ENCODE data around the gene MAD1L1. TPM values are rescaled to one million over a fixed set of nuclear protein-coding genes. Genes with fewer than 3 reads are reported as not detected.
A peak's percentile ranks its signal among the peaks of the same experiment; 100 is the strongest.
"Not testable (repeated sequence)": the region's sequence is repeated elsewhere in the genome, so short reads cannot be mapped to it uniquely, and the experiment has no call there.

The MAD1L1 gene
- total and polyA plus RNA-seq, 3 donors from 2014 or later, result 63.1 to 149 (median 94.6) TPM

GRCh38 chr7:1829111-1829510 lies 403.6 kb downstream of the MAD1L1 start:
- DNase-seq, result peak; percentile 10

GRCh38 chr7:1828170-1828569 lies 404.6 kb downstream of the MAD1L1 start:
- H3K4me1 ChIP-seq; H3K27me3 ChIP-seq; H3K4me3 ChIP-seq; H3K9me3 ChIP-seq; DNase-seq; H3K36me3 ChIP-seq (ENCODE audit: low read depth, missing control alignments); intact Hi-C loops (cut with DNase I; ENCODE audit: low total_unique reads); H3K27ac ChIP-seq: not testable (repeated sequence)
- WGBS, 2 donors, result 95 to 98% methylated on average over 8 to 16 of the region's 16 CpGs

More at GRCh38 chr7:1829111-1829510, 403.6 kb downstream of the MAD1L1 start:
- intact Hi-C loops (cut with DNase I; ENCODE audit: low total_unique reads), result no loop called here
- no peaks in the 10 kb centered on the region for H3K4me1 ChIP-seq
- H3K27me3 ChIP-seq, result no peaks in the 10 kb centered on the region
- no peak for TF ChIP-seq POLR2A (IDR thresholded peaks at IDR 0.05)
- no peak for TF ChIP-seq CTCF (IDR thresholded peaks at IDR 0.05)
- no peak overlapping the region for H3K4me3 ChIP-seq
- WGBS, 2 donors, result 93 to 96% methylated on average over 7 to 22 of the region's 22 CpGs
- no peaks in the 10 kb centered on the region for H3K9me3 ChIP-seq
- H3K27ac ChIP-seq, result no peak overlapping the region
- H3K36me3 ChIP-seq (ENCODE audit: low read depth, missing control alignments), result no peaks in the 10 kb centered on the region

- H3K4me1 ChIP-seq; H3K27ac ChIP-seq; H3K9me3 ChIP-seq; H3K27me3 ChIP-seq; H3K4me3 ChIP-seq; H3K36me3 ChIP-seq (ENCODE audit: low read depth, missing control alignments); intact Hi-C loops (cut with DNase I; ENCODE audit: low total_unique reads): not testable (repeated sequence)
- DNase-seq, result peak; percentile 9
- WGBS, 2 donors, result 93% methylated on average over 13 of the region's 27 CpGs; no CpG with 5 or more reads in 1 of the 2 donors
These were observed 405.2 kb downstream of the MAD1L1 start for GRCh38 chr7:1827521-1827981.

GRCh38 chr7:1826931-1827330 lies 405.8 kb downstream of the MAD1L1 start:
- not testable (repeated sequence) for H3K4me3 ChIP-seq, H3K9me3 ChIP-seq

GRCh38 chr7:1825897-1826741 lies 406.6 kb downstream of the MAD1L1 start:
- no peaks in the 10 kb centered on the region for H3K36me3 ChIP-seq (ENCODE audit: low read depth, missing control alignments)
- no peaks in the 10 kb centered on the region for H3K9me3 ChIP-seq
- no peak for TF ChIP-seq CTCF (IDR thresholded peaks at IDR 0.05)
- TF ChIP-seq POLR2A (IDR thresholded peaks at IDR 0.05), result no peak
- peak; percentile 21 for DNase-seq
- no peak overlapping the region for H3K27ac ChIP-seq
- no peak overlapping the region for H3K4me3 ChIP-seq
- no peaks in the 10 kb centered on the region for H3K4me1 ChIP-seq
- H3K27me3 ChIP-seq, result no peaks in the 10 kb centered on the region
- intact Hi-C loops (cut with DNase I; ENCODE audit: low total_unique reads), result no loop called here
- WGBS, 2 donors, result 81 to 84% methylated on average over 32 to 42 of the region's 45 CpGs

More at GRCh38 chr7:1826931-1827330, 405.8 kb downstream of the MAD1L1 start:
- intact Hi-C loops (cut with DNase I; ENCODE audit: low total_unique reads); H3K27ac ChIP-seq; H3K4me1 ChIP-seq; DNase-seq; H3K27me3 ChIP-seq; H3K36me3 ChIP-seq (ENCODE audit: low read depth, missing control alignments): not testable (repeated sequence)
- 60% methylated on average over 14 to 20 of the region's 21 CpGs for WGBS, 2 donors

- H3K4me1 ChIP-seq, result not testable (repeated sequence)
These were observed 407.2 kb downstream of the MAD1L1 start for GRCh38 chr7:1825647-1825896.

GRCh38 chr7:1824882-1825646 lies 407.7 kb downstream of the MAD1L1 start:
- H3K4me1 ChIP-seq; H3K27ac ChIP-seq; H3K9me3 ChIP-seq; H3K4me3 ChIP-seq; H3K27me3 ChIP-seq; DNase-seq; H3K36me3 ChIP-seq (ENCODE audit: low read depth, missing control alignments); intact Hi-C loops (cut with DNase I; ENCODE audit: low total_unique reads): not testable (repeated sequence)
- 91 to 92% methylated on average over 11 to 19 of the region's 28 CpGs for WGBS, 2 donors

More at GRCh38 chr7:1825647-1825896, 407.2 kb downstream of the MAD1L1 start:
- intact Hi-C loops (cut with DNase I; ENCODE audit: low total_unique reads); H3K27ac ChIP-seq; H3K36me3 ChIP-seq (ENCODE audit: low read depth, missing control alignments); H3K27me3 ChIP-seq; H3K4me3 ChIP-seq; DNase-seq; H3K9me3 ChIP-seq: not testable (repeated sequence)
- WGBS, 2 donors, result 88 to 100% methylated on average over 2 to 4 of the region's 4 CpGs

- H3K9me3 ChIP-seq; H3K4me1 ChIP-seq; H3K4me3 ChIP-seq; H3K27me3 ChIP-seq; H3K27ac ChIP-seq; intact Hi-C loops (cut with DNase I; ENCODE audit: low total_unique reads); H3K36me3 ChIP-seq (ENCODE audit: low read depth, missing control alignments): not testable (repeated sequence)
- 91 to 95% methylated on average over 8 to 30 of the region's 35 CpGs for WGBS, 2 donors
- DNase-seq, result peak; percentile 9
These were observed 408.4 kb downstream of the MAD1L1 start for GRCh38 chr7:1824151-1824881.
